Measurements from ENCODE around the gene DIP2B.

DNA sequence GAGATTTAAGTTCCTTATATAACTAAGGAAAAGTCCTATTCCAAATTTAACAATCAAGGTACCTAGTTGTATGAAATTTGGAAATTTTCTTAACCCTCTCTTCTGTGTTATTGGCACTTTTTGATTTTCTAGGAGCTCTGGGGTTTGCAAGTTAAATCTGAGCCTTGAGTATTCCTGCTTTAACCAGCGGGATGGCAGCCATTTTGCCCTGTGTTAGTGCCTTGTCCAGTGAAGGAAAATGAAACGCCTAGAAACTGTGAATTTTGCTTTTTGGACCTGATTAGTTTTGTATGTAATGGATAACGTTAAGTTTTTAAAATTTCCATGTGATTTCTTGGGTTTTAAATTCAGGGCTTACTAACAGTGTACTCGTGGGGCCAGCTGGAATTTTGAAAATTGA lies 45.1 kb downstream of the DIP2B start:
- TF ChIP-seq, protein P1, sequence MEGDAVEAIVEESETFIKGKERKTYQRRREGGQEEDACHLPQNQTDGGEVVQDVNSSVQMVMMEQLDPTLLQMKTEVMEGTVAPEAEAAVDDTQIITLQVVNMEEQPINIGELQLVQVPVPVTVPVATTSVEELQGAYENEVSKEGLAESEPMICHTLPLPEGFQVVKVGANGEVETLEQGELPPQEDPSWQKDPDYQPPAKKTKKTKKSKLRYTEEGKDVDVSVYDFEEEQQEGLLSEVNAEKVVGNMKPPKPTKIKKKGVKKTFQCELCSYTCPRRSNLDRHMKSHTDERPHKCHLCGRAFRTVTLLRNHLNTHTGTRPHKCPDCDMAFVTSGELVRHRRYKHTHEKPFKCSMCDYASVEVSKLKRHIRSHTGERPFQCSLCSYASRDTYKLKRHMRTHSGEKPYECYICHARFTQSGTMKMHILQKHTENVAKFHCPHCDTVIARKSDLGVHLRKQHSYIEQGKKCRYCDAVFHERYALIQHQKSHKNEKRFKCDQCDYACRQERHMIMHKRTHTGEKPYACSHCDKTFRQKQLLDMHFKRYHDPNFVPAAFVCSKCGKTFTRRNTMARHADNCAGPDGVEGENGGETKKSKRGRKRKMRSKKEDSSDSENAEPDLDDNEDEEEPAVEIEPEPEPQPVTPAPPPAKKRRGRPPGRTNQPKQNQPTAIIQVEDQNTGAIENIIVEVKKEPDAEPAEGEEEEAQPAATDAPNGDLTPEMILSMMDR (IDR thresholded peaks at IDR 0.05; ENCODE audit: low read depth, low read length), result no peak
- TF ChIP-seq, protein P2, sequence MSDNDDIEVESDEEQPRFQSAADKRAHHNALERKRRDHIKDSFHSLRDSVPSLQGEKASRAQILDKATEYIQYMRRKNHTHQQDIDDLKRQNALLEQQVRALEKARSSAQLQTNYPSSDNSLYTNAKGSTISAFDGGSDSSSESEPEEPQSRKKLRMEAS (IDR thresholded peaks at IDR 0.05; ENCODE audit: low read depth, low read length), result no peak
- TF ChIP-seq POLR2A (IDR thresholded peaks at IDR 0.05; ENCODE audit: extremely low read depth, insufficient read length), result no peak

All from NB4 (cell line).